ENCODE measurements around the gene GFPT2.

Gene GFPT2

DNA sequence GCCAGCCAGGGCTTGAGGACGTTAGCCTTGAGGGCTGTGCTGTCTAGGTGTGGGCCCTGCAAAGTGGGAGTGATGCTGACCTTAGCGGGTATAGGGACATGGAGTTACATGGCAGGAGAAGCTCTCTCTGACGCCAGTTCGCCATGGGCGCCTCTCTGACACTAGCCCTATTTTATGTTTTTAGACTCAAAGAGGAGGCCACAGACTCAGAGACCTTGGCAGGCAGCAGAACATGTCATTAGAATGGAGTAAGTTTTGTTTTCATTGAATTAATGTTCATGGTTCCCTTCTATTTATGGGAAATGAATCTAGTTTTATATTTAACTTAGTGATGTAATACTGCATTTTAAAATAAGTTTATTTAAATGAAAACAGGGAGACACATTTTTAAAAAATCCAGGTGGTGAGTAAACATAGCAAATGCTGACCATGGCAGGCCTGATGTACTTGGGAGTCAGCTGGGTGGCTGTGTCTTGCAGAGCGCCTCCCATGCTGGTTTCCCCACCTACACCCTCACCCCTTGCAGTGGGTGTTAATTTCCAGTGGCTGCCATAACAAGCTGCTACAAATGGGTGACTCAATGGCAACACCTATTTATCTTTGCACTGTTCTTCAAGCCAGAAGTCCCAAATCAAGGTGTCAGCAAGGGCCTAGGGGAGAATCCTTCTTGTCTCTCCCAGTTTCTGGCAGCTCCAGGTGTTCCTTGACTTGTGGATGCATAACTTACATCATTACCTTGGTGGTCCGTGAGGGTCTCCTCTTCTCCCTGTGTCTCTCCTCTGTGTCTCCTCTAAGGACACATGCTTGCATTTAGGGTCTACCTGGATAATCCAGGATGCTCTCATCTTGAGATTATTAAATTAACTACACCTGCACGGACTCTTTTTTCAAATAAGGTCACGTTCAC lies 25.6 kb upstream of the GFPT2 start:
- no peak for DNase-seq

DNA sequence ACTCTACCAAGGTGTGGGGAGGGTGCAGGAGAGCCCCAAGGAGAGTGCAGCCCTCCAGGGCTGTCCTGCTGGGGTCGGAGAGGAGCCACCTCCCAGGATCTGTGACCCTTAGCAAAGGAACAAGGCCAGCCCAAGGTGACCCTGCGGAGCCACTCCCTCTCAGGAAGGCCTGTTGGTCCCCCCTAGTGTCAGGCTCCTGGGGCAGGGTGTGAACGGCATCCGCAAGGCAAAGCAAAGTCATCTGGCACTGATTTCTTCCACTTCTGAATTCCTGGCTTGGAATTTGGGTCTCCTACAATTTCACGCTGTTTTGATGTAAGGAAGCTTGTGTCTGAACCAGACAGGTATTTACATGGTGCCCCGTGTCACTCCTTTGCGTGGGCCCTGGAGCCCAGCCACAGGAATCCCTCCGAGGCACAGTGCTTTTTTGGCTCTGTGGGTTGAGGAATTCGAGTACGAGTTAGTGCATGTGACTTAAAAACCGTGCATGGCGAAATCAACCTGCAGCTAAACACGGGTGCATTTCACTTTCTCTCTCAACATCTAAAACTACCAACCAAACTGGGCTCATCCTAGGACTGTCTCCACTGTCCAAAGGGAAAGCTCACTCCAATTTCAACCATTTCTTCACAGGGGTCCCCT lies 24.5 kb upstream of the GFPT2 start:
- DNase-seq, result no peak

DNA sequence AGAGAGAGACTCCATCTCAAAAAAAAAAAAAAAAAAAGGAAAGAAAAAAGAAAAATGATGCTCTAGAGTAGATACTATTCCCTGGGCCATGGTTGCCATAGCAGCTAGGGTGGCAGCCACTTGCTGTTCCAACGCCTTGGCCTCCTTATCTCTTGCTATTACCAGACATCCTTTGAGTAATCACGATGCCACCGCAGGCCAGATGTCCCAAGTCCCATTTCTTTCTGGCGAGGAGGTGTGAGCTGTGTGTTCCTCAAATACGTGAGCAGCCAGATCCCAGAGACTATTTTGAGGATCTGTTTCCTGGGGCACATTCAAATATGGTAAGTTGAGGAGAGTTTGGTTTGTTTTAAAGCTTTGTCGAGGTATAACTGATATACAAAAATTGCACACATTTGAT lies 23.4 kb upstream of the GFPT2 start:
- DNase-seq, result no peak

DNA sequence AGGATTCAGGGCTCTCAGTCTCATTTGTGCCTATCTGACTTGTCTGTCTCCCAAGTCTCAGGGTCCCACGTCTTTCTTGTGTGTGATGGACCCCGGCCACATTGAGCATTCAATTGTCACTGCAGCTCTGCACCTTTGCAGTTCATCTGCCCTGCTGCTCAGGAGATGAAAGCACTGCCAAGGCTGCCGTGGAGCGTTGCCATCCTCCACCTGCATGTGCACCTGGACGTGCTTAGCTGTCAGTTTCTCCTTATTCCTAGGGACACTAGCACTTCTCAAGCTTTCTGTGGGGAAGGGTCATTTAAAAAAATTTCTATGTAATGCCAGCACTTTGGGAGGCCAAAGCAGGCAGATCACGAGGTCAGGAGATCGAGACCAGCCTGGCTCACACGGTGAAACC lies 22.8 kb upstream of the GFPT2 start:
- no peak for DNase-seq

DNA sequence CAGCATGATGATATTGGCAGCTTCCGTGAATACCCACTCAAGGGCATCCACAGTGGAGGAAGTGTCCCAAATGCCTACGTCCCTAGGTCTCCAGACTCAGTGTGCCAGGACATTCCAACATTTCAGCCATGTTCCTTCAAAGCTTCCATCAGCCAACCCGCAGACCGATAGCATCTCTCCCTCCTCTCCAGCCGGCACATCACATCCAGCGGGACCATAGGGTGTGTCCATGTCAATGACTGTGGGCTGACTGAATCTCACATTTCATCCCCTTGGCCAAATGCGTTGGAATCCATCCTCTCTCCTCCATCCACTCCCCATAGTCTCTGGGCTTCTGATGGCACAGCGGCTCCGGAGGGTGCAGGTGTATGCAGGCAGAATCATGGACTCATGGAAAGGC lies 22.2 kb upstream of the GFPT2 start:
- DNase-seq, result no peak

DNA sequence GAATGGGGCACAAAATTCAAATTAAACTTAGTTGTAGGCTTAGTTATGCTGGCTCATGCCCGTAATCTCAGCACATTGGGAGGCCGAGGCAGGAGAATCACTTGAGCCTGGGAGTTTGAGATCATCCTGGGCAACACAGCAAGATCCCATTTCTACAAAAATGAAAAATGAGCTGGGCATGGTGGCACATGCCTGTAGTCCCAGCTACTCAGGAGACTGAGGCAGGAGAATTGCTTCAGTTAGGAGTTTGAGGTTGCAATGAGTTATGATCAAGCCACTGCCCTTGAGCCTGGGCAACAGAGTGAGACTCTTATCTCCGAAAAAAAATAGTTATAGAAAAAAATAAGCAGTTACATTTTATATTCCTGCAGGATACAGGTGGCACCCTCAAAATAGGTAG lies 20.7 kb upstream of the GFPT2 start:
- DNase-seq, result no peak

DNA sequence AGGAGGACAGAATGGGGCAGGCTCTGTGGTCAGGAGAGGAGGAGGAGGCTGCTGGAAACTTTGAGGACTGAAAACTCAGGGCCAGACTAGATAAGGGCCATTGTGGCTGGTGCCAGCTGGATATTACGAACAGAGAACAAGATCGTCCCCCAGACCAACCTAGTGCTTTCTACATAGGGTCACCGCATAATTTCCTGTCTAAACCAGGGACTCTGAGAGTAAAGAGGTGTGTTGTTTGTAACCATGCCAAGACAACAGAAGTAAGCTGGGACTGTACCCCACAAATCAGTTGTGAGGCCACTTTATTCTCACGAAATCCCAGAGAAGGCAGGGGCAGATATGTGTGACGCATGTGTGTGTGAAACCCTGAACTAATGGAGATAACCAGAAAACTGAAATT lies 20.3 kb upstream of the GFPT2 start:
- DNase-seq, result no peak

DNA sequence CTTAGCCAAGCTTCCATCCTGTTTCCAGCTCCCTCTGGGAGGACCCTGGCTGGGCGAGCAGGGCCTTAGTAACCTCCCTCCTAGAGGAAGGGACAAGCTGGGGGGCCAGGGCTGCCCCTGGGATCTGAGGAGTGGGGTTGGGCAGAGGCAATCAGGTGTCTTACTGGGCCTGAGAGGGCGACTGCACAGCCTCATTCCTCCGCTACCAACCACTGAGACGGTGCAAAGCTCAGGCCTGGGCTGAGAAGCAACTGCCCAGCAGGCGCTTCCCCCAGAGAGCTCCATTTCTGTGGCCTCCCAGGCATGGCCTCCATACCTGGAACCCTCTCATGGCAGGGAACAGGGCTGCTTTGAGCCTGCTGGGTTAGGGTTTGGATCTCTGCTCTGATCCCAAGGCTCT lies 18.8 kb upstream of the GFPT2 start:
- DNase-seq, result no peak

DNA sequence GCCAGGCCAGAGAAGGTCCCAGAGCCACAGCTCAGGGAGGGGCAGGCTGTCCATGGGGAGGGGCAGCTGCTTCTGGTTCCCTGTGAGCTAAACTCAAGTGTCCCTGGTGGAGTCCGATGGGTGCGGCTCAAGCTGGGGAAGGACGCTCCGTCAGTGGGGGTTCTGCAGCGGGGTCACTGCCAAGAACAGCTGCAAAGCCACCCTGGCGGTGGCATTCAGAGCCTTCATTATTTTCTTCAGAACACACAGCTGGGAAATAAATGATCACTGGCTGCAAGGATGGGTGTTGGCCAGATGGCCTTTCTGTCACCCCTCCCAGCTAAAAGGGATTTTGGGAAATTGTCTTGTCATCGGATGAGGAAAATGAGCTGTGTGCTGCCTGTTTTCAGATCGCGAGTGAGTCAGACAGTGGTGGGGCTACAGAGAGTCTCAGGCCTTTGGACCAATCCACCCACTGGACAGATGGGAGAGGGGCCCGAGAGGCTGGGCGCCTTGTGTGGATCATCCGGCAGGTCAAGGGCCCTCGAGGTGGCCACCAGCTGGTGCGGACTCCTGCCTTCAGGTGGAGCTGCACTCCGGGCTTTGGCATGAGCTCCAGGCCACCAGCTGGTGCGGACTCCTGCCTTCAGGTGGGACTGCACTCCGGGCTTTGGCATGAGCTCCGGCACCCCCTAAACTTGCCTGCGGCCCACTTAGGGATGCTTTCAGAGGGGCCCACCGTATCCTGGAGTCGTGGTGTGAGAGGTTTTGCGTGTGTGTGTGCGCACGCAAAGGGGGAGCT lies 17.9 kb upstream of the GFPT2 start:
- no peak for DNase-seq

DNA sequence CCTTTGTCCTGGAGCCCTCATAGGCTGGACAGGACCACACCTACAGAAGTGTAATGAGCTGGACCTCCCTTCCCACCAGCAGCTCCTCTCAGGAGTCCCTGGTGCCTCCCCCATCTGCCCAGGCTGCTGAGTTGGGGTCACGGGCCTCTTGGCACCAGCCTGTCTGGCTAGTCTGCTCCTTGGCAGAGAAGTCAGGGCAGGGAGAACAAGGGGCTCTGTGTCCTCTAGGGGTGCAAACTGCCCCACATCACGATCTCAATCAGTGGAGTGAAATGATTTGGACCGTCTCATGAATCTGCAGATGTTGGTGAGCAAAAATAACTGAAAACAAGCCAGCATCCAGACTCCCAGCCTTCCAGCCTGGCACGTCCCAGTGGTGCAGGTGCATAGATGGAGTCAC lies 14.9 kb upstream of the GFPT2 start:
- DNase-seq, result no peak

DNA sequence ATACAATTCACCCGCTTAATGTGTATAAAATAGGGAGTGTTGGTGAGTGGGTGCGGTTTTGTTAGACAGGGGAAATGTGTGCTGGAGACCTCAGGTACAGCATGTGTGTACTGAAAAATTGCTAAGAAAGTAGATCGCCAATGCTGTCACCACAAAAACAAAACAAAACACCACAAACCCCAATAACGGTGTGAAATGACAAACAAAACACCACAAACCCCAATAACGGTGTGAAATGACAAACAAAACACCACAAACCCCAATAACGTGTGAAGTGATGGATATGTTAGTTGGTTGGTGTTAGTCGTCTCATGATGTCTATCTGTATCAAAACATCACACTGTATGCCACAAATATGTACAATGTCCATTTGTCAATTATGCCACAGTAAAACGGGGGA lies 14.2 kb upstream of the GFPT2 start:
- DNase-seq, result no peak

DNA sequence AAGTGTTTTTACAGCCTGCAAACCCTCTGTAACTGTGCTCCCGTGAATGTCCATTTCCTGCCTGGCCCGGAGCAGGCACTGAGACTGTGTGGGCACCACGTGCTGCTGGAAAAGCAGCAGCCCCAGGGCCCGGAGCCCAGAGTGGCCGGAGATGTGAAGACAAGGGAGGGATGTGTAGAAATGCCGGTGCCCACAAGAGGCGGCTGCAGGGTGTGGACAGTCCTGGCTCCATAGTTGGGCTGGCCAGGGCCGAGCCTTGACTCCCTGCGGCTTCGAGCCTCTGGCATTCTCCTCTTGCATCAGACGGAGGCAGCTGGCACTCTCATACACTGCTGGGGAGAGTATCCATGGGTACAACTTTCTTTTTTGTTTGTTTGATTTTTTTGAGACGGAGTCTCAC lies 13.2 kb upstream of the GFPT2 start:
- DNase-seq, result no peak

DNA sequence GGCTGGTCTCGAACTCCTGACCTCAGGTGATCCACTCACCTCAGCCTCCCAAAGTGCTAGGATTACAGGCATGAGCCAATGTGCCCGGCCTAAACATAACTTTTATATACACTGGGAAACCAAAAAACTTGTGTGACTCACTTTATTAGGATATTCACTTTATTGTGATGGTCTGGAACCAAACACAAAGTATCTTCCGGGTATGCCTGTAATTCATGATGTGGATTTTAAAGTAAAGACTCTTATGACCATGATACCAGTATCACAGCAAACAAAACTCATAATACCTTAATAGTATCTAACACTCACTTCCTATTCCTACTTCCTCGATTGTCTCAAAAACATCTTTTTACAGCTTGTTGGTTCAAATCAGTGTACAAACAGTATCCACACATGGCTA lies 12.7 kb upstream of the GFPT2 start:
- DNase-seq, result no peak

DNA sequence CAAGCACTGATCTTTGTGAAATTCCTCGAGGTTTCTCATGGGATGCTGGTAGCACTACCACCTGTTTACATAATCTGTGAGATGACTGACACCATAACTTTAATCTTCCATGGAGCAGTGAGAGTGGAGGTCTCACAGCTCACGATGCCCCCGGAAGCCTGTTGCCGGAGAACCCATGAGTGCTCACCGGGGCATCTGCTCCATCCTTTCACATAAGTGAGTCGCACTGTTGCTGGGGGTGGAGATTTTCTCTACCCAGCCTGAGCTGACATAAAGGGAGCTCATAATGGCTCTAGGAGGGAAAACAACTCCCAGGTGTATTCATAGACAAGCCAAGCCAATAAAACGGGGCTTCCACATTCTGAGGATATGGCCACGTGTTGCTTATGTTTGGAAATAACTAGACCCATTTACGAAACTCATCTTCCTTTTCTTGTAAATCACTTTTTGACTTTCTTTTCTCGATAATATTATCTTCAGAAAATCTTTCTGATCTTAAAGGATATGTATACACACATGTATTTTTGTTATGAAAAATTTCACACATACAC lies 11.2 kb upstream of the GFPT2 start:
- DNase-seq, result no peak

DNA sequence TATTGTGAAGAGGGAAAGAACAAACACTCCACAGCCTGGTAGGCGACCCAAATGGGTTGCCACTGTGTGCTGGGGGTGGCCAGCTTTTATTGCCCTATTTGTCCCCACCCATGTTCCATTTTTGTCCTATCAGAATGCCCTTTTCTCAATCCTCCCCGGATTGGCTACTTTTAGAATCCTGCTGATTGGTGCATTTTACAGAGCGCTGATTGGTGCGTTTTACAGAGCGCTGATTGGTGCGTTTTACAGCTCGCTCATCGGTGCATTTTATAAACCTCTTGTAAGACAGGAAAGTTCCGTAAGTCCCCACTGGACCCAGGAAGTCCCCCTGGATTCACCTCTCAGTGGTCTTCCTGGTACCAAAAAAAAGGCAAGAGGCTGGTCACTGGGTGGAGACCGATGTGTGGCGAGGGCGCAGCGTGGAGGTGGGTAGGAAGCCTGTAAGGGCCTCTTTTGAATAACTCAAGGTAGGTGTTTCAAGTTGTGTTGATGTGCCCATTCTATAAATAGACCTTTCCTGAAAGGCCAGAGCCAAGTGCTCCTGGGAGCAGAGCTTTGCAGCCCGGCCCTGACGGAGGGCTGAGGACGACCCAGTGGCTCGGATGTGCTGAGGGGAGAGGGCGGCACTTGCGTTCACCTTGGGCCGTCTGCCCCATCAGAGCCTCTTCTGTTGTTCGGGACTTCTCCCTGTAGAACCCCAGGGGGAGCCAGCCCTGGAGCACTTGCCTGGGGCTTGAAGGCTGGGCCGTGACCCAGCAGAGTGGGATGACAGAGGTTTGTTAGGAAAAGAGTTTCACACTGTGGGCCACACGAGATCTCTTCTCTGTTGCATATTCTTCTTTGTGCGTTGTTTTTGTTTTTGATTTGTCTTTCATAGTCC lies 7.2 kb upstream of the GFPT2 start:
- no peak for DNase-seq

DNA sequence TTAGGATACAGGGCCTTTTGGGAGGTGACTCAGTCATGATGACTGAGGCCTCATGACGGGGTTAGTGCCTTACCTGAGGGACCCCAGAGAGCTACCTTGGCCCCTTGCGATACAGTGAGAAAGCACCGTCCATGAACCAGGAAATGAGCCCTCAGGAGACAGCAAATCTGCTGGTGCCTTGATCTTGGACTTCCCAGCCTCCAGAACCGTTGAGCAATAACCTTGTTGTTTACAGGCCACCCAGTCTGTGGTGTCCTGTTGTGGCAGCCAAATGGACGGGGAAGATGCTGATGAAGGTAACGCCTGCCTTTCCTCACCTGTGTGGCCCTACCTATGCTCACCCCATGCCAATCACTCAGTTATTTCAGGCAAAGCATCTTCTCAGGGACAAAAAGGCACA lies 5.6 kb upstream of the GFPT2 start:
- DNase-seq, result no peak

DNA sequence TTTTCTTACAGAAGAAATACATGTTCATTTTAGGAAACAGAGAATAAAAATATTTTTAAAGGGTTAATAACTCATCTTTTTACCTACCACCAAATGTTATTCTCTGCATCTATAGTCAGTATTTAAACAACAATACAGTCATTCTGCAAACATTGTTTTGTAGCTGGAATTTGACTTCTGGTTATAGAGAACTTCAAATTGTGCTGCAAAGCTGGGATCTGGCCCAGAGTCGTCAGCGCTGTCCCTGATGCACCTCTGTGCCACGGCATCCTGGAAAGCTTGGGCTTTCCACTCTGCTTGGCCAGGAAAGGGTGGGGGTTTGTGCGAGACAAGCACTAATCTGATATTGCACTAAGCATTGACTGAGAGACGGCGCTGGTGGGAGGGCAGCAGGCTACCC lies 5.0 kb upstream of the GFPT2 start:
- DNase-seq, result no peak

DNA sequence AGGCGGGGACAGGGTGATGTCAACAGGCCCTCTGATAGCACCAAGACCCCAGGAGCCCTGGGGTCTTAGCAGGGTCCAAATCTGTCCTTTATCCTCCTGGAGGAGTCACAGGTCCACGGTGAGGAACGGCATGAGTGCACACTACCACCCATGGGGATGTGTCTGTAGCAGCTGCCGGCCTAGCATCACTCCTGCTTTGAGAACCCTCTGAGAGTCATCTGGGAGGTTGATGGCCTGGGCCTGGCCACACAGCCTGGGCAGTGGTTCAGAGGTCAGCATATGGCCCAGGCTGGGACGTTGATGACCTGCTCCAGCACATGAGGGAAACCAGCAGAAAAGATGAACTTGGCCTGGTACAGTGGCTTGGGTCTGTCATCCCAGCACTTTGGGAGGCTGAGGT lies 1.8 kb upstream of the GFPT2 start:
- no peak for DNase-seq

DNA sequence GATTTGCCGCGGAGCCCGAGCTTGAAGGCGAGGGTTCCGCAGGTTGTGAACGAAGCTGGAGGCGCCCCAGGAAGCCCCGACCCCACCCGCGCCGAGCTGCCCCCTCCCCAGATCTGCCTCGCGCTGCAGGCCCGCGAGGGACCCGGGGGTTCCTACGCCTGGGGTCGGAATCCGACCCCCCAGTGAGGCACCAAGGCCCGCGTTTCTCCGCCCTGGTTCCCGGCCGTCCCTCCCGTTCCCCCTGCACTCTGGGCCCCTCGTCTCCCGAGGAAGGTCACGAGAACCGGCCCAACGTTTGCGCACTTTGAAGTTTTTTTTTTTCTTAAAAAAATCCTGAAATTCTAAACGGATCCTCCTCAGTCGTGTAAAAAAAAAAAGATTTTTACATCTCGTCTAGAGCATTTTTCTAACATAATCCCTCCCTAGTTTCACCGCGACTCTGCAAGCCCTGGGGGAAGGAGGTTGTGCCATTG lies 880 bp upstream of the GFPT2 start:
- no peak for DNase-seq

DNA sequence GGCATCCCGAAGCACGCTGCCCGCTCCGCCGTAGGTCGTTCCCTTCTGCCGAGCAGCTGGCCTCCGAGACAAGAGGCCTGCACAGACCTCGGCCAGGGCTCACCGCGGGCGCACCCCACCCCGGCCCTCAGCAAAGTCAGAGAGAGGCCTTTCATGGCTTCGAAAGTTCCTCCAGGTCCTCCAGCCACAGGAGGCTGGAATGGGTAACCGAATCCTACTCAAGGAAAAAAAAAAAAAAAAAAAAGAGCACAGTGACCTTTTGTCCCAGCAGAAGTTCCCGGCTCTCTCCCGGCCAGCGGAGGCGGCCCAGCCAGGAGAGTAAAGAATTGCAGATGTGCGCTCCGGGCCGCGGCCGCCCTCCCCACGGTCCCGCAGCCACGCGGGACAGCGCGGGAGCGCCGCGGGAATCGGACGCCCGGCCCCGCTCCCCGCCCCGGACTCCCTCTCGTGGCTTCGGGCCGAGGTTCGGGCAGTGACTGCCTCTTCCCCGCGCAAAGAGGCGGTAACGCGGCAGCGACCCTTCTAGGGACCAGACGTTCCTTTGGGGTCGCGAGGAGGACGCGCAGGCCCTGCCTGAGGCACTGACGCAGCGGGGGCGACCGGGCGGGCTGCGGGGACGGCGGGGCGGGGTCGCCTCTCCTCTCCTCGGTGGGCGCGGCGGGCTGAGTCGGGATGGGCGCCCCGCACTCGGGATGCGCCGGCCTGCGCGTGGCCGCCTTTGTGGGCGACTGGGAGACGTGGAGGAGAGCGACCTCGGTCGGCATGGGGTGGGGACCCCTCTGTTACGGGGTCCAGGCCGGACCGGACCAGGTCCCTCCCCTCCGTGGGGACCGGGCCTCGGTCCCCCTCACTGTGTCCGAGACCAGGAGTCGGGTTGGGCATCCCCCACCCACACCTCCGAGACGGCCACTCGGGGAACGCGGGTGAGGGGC lies 754 bp downstream of the GFPT2 start:
- DNase-seq, result no peak

Measured in activated effector memory CD4-positive, alpha-beta T cell treated with Interleukin-2 at 50 U/mL for 16 hours (primary cell).